ENCODE measurements around the gene SEZ6. TPM values are rescaled to one million over a fixed set of nuclear protein-coding genes. Genes with fewer than 3 reads are reported as not detected.

SEZ6 gene
- total RNA-seq, 1 donor from 2014 or later: 10.1 TPM

- no peak for DNase-seq (ENCODE audit: low spot score, unreplicated experiment)
- Mint-ChIP-seq H3K4me1 (ENCODE audit: low read depth) (peaks cover 12% of the 10 kb centered on the region), H3K9me3 (ENCODE audit: low read depth) (no peaks in the 10 kb centered on the region), H3K36me3 (ENCODE audit: insufficient read depth) (no peaks in the 10 kb centered on the region), H3K4me3 (ENCODE audit: low read depth) (no peak overlapping the region), H3K27ac (no peak overlapping the region), H3K27me3 (peaks cover 14% of the 10 kb centered on the region)
- TF ChIP-seq CTCF (IDR thresholded peaks at IDR 0.05; ENCODE audit: unreplicated experiment): no peak
Observed at GRCh38 chr17:29043539-29044145, 37.8 kb upstream of the SEZ6 start.

GRCh38 chr17:29042679-29043538 lies 37.1 kb upstream of the SEZ6 start, which contains the start of gene PIPOX:
TSS of gene PIPOX (plus strand) at chr17:29043141. CDS start at chr17:29043226, 85 bp downstream.
- Mint-ChIP-seq H3K4me3 (ENCODE audit: low read depth) (no peak within 1 kb of the TSS), H3K27ac (peak within 1 kb of the TSS; percentile 54), H3K4me1 (ENCODE audit: low read depth) (peaks cover 8% of the 10 kb centered on the region), H3K36me3 (ENCODE audit: insufficient read depth) (no peaks in the 10 kb centered on the region), H3K27me3 (peaks cover 14% of the 10 kb centered on the region), H3K9me3 (ENCODE audit: low read depth) (no peaks in the 10 kb centered on the region)
- TF ChIP-seq CTCF (IDR thresholded peaks at IDR 0.05; ENCODE audit: unreplicated experiment): no peak
- no peak for DNase-seq (ENCODE audit: low spot score, unreplicated experiment)

- Mint-ChIP-seq H3K9me3 (ENCODE audit: low read depth) (no peaks in the 10 kb centered on the region), H3K36me3 (ENCODE audit: insufficient read depth) (no peaks in the 10 kb centered on the region), H3K4me3 (ENCODE audit: low read depth) (no peak overlapping the region), H3K27ac (peak overlapping the region; percentile 54), H3K27me3 (peaks cover 14% of the 10 kb centered on the region), H3K4me1 (ENCODE audit: low read depth) (peaks cover 8% of the 10 kb centered on the region)
- no peak for TF ChIP-seq CTCF (IDR thresholded peaks at IDR 0.05; ENCODE audit: unreplicated experiment)
- DNase-seq (ENCODE audit: low spot score, unreplicated experiment): no peak
Observed at GRCh38 chr17:29042026-29042678, 36.3 kb upstream of the SEZ6 start.

GRCh38 chr17:29041571-29041970 lies 35.7 kb upstream of the SEZ6 start:
- no peak for TF ChIP-seq CTCF (IDR thresholded peaks at IDR 0.05; ENCODE audit: unreplicated experiment)
- no peaks in the 10 kb centered on the region for H3K9me3 Mint-ChIP-seq (ENCODE audit: low read depth)
- no peak overlapping the region for H3K4me3 Mint-ChIP-seq (ENCODE audit: low read depth)
- H3K4me1 Mint-ChIP-seq (ENCODE audit: low read depth): peaks cover 8% of the 10 kb centered on the region
- DNase-seq (ENCODE audit: low spot score, unreplicated experiment): no peak
- H3K36me3 Mint-ChIP-seq (ENCODE audit: insufficient read depth): no peaks in the 10 kb centered on the region
- peaks cover 14% of the 10 kb centered on the region for H3K27me3 Mint-ChIP-seq
- no peak overlapping the region for H3K27ac Mint-ChIP-seq

GRCh38 chr17:29041091-29041490 lies 35.3 kb upstream of the SEZ6 start:
- Mint-ChIP-seq H3K27ac (no peak overlapping the region), H3K27me3 (peaks cover 11% of the 10 kb centered on the region), H3K4me3 (ENCODE audit: low read depth) (no peak overlapping the region), H3K4me1 (ENCODE audit: low read depth) (peaks cover 7% of the 10 kb centered on the region), H3K9me3 (ENCODE audit: low read depth) (no peaks in the 10 kb centered on the region), H3K36me3 (ENCODE audit: insufficient read depth) (no peaks in the 10 kb centered on the region)
- DNase-seq (ENCODE audit: low spot score, unreplicated experiment): no peak
- TF ChIP-seq CTCF (IDR thresholded peaks at IDR 0.05; ENCODE audit: unreplicated experiment): no peak

All from progenitor cell of endocrine pancreas (in vitro differentiated cells).